ENCODE measurements around the gene FAM114A1.
A peak's percentile ranks its signal among the peaks of the same experiment; 100 is the strongest.

DNA sequence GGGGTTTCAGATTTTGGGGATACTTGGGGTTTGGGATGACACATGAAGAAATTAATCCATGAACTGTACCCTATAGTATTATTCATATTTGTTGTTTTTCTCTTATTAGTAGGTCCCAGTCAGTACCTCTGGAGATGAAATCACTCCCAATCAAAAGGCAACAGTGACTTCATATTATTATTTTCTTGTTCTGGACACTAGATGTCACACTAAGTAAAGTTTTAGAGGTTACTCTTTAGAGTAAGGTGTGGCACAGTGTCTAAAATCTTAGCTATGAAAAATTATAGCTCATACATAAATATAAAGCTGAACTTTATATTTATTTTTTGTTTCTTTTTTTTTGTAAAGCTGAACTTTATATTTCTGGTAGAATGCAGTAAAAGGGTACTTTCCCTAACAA is 35.1 kb downstream of the FAM114A1 start:
- TF ChIP-seq, protein P1, sequence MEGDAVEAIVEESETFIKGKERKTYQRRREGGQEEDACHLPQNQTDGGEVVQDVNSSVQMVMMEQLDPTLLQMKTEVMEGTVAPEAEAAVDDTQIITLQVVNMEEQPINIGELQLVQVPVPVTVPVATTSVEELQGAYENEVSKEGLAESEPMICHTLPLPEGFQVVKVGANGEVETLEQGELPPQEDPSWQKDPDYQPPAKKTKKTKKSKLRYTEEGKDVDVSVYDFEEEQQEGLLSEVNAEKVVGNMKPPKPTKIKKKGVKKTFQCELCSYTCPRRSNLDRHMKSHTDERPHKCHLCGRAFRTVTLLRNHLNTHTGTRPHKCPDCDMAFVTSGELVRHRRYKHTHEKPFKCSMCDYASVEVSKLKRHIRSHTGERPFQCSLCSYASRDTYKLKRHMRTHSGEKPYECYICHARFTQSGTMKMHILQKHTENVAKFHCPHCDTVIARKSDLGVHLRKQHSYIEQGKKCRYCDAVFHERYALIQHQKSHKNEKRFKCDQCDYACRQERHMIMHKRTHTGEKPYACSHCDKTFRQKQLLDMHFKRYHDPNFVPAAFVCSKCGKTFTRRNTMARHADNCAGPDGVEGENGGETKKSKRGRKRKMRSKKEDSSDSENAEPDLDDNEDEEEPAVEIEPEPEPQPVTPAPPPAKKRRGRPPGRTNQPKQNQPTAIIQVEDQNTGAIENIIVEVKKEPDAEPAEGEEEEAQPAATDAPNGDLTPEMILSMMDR (IDR thresholded peaks at IDR 0.05): peak; percentile 60
- TF ChIP-seq ZFX (IDR thresholded peaks at IDR 0.05; ENCODE audit: borderline replicate concordance): no peak
